Measurements from ENCODE around the gene MORC2. TPM values are rescaled to one million over a fixed set of nuclear protein-coding genes. Genes with fewer than 3 reads are reported as not detected.

MORC2 gene
- total RNA-seq, 4 donors from 2014 or later: 13.9 to 18.6 (median 16.0) TPM

DNA sequence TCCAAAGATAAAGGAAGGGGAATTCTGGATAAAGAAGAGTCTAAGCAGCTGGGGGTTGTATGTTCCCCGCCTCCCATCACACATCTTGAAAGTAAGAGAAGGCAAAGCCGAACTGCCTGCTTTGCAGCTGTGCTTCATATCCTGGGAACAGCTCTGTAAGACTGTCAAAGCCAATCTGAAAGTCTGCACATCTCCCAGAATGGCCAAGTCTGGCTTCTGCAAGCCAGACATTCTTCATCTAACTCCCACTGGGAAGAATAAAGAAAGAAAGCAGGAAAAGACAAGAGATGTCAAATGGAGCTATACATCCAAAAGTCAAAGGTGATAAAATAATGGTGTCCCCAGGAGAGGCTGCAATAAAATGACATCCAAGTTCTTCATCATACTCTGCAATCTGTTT is 15.4 kb downstream of the MORC2 start:
- DNase-seq (ENCODE audit: low spot score) (no peak), ATAC-seq (ENCODE audit: low FRiP score) (no peak)
- TF ChIP-seq, protein P1, sequence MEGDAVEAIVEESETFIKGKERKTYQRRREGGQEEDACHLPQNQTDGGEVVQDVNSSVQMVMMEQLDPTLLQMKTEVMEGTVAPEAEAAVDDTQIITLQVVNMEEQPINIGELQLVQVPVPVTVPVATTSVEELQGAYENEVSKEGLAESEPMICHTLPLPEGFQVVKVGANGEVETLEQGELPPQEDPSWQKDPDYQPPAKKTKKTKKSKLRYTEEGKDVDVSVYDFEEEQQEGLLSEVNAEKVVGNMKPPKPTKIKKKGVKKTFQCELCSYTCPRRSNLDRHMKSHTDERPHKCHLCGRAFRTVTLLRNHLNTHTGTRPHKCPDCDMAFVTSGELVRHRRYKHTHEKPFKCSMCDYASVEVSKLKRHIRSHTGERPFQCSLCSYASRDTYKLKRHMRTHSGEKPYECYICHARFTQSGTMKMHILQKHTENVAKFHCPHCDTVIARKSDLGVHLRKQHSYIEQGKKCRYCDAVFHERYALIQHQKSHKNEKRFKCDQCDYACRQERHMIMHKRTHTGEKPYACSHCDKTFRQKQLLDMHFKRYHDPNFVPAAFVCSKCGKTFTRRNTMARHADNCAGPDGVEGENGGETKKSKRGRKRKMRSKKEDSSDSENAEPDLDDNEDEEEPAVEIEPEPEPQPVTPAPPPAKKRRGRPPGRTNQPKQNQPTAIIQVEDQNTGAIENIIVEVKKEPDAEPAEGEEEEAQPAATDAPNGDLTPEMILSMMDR (IDR thresholded peaks at IDR 0.05): no peak

- no peak for ATAC-seq (ENCODE audit: low FRiP score)
- DNase-seq (ENCODE audit: low spot score): no peak
- TF ChIP-seq, protein P1 (IDR thresholded peaks at IDR 0.05): no peak
Measured at GRCh38 chr22:30949934-30950660, 18.5 kb downstream of the MORC2 start.

- no peak for ATAC-seq (ENCODE audit: low FRiP score)
Measured at GRCh38 chr22:30948930-30949342, 19.6 kb downstream of the MORC2 start.

GRCh38 chr22:30947816-30948454 is 20.6 kb downstream of the MORC2 start:
- peak; percentile 57 for ATAC-seq (ENCODE audit: low FRiP score)
- TF ChIP-seq, protein P1 (IDR thresholded peaks at IDR 0.05): peak in 1 of 3 donors; percentile 6

More at GRCh38 chr22:30948930-30949342, 19.6 kb downstream of the MORC2 start:
- TF ChIP-seq, protein P1 (IDR thresholded peaks at IDR 0.05): no peak
- no peak for DNase-seq (ENCODE audit: low spot score)

GRCh38 chr22:30947173-30947815 is 21.3 kb downstream of the MORC2 start:
- DNase-seq (ENCODE audit: low spot score) (no peak), ATAC-seq (ENCODE audit: low FRiP score) (no peak)

More at GRCh38 chr22:30947816-30948454, 20.6 kb downstream of the MORC2 start:
- no peak for DNase-seq (ENCODE audit: low spot score)

DNA sequence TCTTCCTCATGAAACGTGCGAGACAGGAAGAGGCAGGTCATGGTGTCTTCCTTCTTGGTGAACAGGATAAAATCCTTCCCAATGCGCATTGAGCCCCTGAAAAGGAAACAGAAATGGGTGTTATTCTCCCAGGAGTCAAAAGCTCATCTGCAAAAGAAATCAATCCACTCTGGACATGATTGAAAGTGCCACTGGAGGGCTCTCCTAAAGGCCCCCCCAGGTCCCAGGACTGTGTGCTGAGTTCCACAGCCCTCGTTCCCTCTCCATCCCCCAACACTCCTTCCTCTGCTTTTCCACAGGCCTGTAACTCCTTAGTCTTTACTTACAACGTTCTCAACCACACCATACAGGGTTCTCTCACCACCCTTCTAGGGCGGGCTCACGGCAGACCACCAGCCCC is 22.2 kb downstream of the MORC2 start:
- TF ChIP-seq, protein P1 (IDR thresholded peaks at IDR 0.05): no peak
- ATAC-seq (ENCODE audit: low FRiP score) (no peak), DNase-seq (ENCODE audit: low spot score) (no peak)

More at GRCh38 chr22:30947173-30947815, 21.3 kb downstream of the MORC2 start:
- TF ChIP-seq, protein P1 (IDR thresholded peaks at IDR 0.05): no peak

All from omental fat pad (tissue), 4 donors.